GM12892 (cell line): ENCODE results near the gene UGT1A4.

Source experiments
- POLR2A ChIP-seq: IDR thresholded peaks from 2 replicates; pipeline ENCODE4 v1.6.1; 2011; ENCODE audit warnings: low read depth, low read length, control low read depth
- POLR2AphosphoS5 ChIP-seq: IDR thresholded peaks from 2 replicates; pipeline ENCODE4 v1.6.1; 2011; ENCODE audit warnings: low read depth, low read length, control low read depth
- TAF1 ChIP-seq: IDR thresholded peaks from 2 replicates; pipeline ENCODE4 v1.6.1; 2011; ENCODE audit warnings: low read depth, mild to moderate bottlenecking, control low read depth, low read length, borderline replicate concordance

- TF ChIP-seq POLR2AphosphoS5 (no peak), POLR2A (no peak), TAF1 (no peak)
Measured at GRCh38 chr2:233802132-233802815, 83.7 kb downstream of the UGT1A4 start.
